ENCODE results near the gene HMOX1.
"Not testable (repeated sequence)": the region's sequence is repeated elsewhere in the genome, so short reads cannot be mapped to it uniquely, and the experiment has no call there.

HMOX1 gene

GRCh38 chr22:35350539-35351503, 30.1 kb upstream of the HMOX1 start:
- DNase-seq: peak; percentile 70 to 90 (median 80)

GRCh38 chr22:35352214-35353111, 28.4 kb upstream of the HMOX1 start:
- DNase-seq: peak in 1 of 5 donors; percentile 70

GRCh38 chr22:35353318-35353717, 27.6 kb upstream of the HMOX1 start:
- DNase-seq: no peak

- DNase-seq: no peak
Observed at GRCh38 chr22:35354068-35354467, 26.8 kb upstream of the HMOX1 start.

- DNase-seq: no peak
Observed at GRCh38 chr22:35357883-35358621, 22.8 kb upstream of the HMOX1 start.

GRCh38 chr22:35359380-35360065, 21.4 kb upstream of the HMOX1 start:
- no peak for DNase-seq

- DNase-seq: no peak
Observed at GRCh38 chr22:35361001-35361558, 19.8 kb upstream of the HMOX1 start.

GRCh38 chr22:35363566-35364086, 17.3 kb upstream of the HMOX1 start:
- no peak for DNase-seq

- DNase-seq: not testable (repeated sequence)
Observed at GRCh38 chr22:35364230-35364629, 16.7 kb upstream of the HMOX1 start.

GRCh38 chr22:35367331-35367886, 13.5 kb upstream of the HMOX1 start:
- DNase-seq: no peak

- no peak for DNase-seq
Observed at GRCh38 chr22:35368386-35368785, 12.5 kb upstream of the HMOX1 start.

- no peak for DNase-seq
Observed at GRCh38 chr22:35369996-35370395, 10.9 kb upstream of the HMOX1 start.

- DNase-seq: no peak
Observed at GRCh38 chr22:35373781-35374180, 7.1 kb upstream of the HMOX1 start.

- no peak for DNase-seq
Observed at GRCh38 chr22:35375031-35375430, 5.9 kb upstream of the HMOX1 start.

GRCh38 chr22:35375526-35375925, 5.4 kb upstream of the HMOX1 start:
- DNase-seq: no peak

GRCh38 chr22:35376728-35377472, 4.0 kb upstream of the HMOX1 start:
- peak in 1 of 5 donors; percentile 78 for DNase-seq

- no peak for DNase-seq
Observed at GRCh38 chr22:35377735-35378134, 3.2 kb upstream of the HMOX1 start.

GRCh38 chr22:35378621-35379020, 2.3 kb upstream of the HMOX1 start:
- DNase-seq: no peak

GRCh38 chr22:35379146-35379993, 1.5 kb upstream of the HMOX1 start:
- DNase-seq: no peak

Measured in T-helper 1 cell (primary cell).